Cardiac muscle cell (in vitro differentiated cells and primary cell): ENCODE results near the gene SCNN1B. TPM values are rescaled to one million over a fixed set of nuclear protein-coding genes. Genes with fewer than 3 reads are reported as not detected.

ENCODE experiments used
- DNase-seq, 2 donors: peaks; one replicate each; pipeline versions ENCODE4 v3.0.0 to v3.0.0-alpha.2; 2010 to 2017; ENCODE audit warnings: low read depth in 1 of 2, low spot score in 1 of 2
- H3K27ac ChIP-seq: fragments of 200-600 bp; sonication (generic); 2 replicates; pipeline ENCODE4 v1.5.1; 2016
- H3K27me3 ChIP-seq: fragments of 200-600 bp; sonication (generic); 2 replicates; pipeline ENCODE4 v1.6.0; 2016; ENCODE audit warnings: control low read depth
- H3K36me3 ChIP-seq: fragments of 200-600 bp; sonication (generic); 2 replicates; pipeline ENCODE4 v1.5.1; 2016; ENCODE audit warnings: control low read depth
- H3K4me1 ChIP-seq: fragments of 200-600 bp; sonication (generic); 2 replicates; pipeline ENCODE4 v1.8.1; 2017; ENCODE audit warnings: low read depth, mild to moderate bottlenecking, mixed run types
- H3K4me3 ChIP-seq: fragments of 200-600 bp; sonication (generic); 2 replicates; pipeline ENCODE4 v1.5.1; 2016; ENCODE audit warnings: mild to moderate bottlenecking
- H3K9me3 ChIP-seq: fragments of 200-600 bp; sonication (generic); 2 replicates; pipeline ENCODE4 v1.5.1; 2017; ENCODE audit warnings: low read depth, mild to moderate bottlenecking, control low read depth
- polyA plus RNA-seq: library from polyadenylated mRNA; unstranded; fragments of >200 nt; fragmentation: Nextera tagmentation; extraction: Ambion mirVana; gene quantifications from 2 replicates; pipeline ENCODE4 v1.2.1, GENCODE V29; 2016
- total RNA-seq: library from RNA; depleted of rRNA; stranded (reverse); fragments of >200 nt; gene quantifications from 2 replicates; pipeline ENCODE4 v1.2.3, GENCODE V29; 2016
- TF ChIP-seq, protein P1 (sequence below): IDR thresholded peaks from 2 replicates; pipeline ENCODE4 v1.5.1; 2012; ENCODE audit warnings: low read depth, mild to moderate bottlenecking, low read length

The SCNN1B gene
- total and polyA plus RNA-seq, 2 experiments from 2014 or later, result not detected

DNA sequence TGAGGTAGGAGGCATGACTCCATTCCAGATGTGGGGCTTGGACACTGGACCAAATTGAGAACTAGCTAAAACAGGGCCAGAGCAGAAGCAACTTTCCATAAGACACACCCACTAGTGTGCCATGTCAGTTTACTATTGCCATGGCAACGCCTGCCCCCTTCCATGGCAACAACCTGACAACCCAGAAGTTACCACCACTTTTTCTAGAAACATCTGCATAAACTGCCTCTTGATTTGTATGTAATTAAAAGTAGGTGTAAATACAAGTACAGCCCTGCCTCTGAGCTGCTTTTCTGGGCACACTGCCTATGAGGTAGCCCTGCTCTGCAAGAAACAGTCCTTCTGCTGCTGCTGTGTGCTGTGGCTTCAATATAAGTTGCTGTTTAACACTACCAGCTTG lies 19.5 kb upstream of the SCNN1B start:
- Histone ChIP-seq H3K4me3 (no peak overlapping the region), H3K36me3 (no peaks in the 10 kb centered on the region), H3K27ac (no peak overlapping the region), H3K4me1 (no peaks in the 10 kb centered on the region), H3K27me3 (no peaks in the 10 kb centered on the region), H3K9me3 (no peaks in the 10 kb centered on the region)
- DNase-seq, result no peak
- TF ChIP-seq, protein P1, sequence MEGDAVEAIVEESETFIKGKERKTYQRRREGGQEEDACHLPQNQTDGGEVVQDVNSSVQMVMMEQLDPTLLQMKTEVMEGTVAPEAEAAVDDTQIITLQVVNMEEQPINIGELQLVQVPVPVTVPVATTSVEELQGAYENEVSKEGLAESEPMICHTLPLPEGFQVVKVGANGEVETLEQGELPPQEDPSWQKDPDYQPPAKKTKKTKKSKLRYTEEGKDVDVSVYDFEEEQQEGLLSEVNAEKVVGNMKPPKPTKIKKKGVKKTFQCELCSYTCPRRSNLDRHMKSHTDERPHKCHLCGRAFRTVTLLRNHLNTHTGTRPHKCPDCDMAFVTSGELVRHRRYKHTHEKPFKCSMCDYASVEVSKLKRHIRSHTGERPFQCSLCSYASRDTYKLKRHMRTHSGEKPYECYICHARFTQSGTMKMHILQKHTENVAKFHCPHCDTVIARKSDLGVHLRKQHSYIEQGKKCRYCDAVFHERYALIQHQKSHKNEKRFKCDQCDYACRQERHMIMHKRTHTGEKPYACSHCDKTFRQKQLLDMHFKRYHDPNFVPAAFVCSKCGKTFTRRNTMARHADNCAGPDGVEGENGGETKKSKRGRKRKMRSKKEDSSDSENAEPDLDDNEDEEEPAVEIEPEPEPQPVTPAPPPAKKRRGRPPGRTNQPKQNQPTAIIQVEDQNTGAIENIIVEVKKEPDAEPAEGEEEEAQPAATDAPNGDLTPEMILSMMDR, result no peak

DNA sequence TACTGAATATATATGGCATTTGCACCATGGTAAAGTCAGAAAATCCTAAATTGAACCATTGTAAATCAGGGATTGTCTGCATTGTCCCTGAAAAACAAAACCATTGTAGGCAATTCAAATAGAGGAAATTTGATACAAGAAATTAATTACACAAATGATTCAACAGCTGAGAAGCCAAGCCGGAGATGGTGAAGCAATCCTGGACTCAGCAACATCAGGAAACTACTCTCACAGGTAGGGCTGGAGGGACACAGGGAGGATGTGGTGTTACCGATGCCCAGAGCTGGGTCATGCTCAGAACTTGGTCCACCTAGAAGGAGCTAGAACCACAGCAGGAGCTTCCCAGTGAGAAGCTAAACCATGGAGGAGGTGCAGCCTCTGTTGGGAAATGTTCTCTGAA lies 18.5 kb upstream of the SCNN1B start:
- DNase-seq, result no peak
- TF ChIP-seq, protein P1, result no peak

DNA sequence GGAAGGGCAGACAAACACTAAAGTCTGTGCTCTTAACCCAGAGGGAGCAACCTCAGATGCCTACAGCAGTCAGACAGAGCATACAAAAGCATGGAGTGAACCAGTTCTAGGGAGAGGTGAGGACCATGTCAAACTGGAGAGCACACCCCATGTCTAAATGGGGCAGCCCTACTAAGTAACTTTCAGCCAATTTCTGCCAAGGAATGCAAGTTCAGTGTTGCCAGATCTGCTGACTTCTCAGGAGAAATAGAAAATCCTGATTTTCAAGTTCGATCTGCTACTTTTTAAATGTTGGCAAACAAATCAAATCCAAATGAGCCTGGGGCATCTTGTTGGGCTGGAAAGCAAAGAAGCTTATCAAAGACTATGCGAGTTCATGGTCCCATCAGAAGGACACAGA lies 17.5 kb upstream of the SCNN1B start:
- H3K4me1 ChIP-seq, result no peaks in the 10 kb centered on the region
- TF ChIP-seq, protein P1, result no peak

More for the DNA sequence above, 18.5 kb upstream of the SCNN1B start:
- Histone ChIP-seq H3K36me3 (no peaks in the 10 kb centered on the region), H3K27ac (no peak overlapping the region), H3K4me1 (no peaks in the 10 kb centered on the region), H3K9me3 (no peaks in the 10 kb centered on the region), H3K27me3 (no peaks in the 10 kb centered on the region), H3K4me3 (no peak overlapping the region)

DNA sequence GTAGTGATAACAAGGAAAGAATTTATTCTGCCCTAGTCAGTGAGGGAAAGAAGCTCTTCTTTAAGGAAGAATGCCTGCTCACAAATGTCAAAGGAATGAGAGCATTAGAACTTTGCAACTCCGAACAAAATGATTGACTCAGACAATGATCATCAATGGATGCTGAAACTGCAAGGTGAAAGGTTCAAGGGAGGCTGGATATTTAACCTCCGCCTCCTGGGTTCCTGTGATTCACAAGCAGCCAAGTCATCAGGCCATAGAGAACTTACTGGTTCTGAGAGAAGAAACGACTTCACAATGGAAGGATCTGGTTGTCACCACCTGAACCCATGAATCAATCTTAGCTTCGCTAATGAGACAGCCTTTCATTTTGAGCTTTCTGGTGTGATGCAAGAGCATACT lies 16.0 kb upstream of the SCNN1B start:
- TF ChIP-seq, protein P1, result no peak
- Histone ChIP-seq H3K9me3 (no peaks in the 10 kb centered on the region), H3K4me1 (no peaks in the 10 kb centered on the region), H3K27ac (no peak overlapping the region), H3K27me3 (no peaks in the 10 kb centered on the region), H3K4me3 (no peak overlapping the region), H3K36me3 (no peaks in the 10 kb centered on the region)
- no peak for DNase-seq

More for the DNA sequence above, 17.5 kb upstream of the SCNN1B start:
- no peak for DNase-seq
- Histone ChIP-seq H3K27me3 (no peaks in the 10 kb centered on the region), H3K4me3 (no peak overlapping the region), H3K27ac (no peak overlapping the region), H3K9me3 (no peaks in the 10 kb centered on the region), H3K36me3 (no peaks in the 10 kb centered on the region)

DNA sequence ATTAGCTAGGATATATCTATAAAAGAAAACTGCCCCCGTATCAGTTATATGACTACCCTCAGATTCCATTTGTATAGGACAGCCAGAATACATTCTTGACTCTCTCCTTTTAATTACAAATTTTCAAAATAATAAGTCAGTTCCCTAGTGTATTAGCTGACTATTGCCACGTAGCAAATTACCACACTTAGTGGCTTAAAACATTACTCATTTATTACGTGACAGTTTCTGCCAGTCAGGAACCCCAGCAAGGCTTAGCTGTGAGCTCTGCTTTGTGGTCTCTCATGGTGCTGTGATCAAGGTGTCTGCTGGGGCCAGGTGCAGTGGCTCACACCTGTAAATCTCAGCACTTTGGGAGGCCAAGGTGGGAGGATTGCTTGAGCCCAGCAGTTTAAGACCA lies 13.9 kb upstream of the SCNN1B start:
- TF ChIP-seq, protein P1, result no peak
- no peaks in the 10 kb centered on the region for H3K4me1 ChIP-seq

More for the DNA sequence above, 13.9 kb upstream of the SCNN1B start:
- Histone ChIP-seq H3K36me3 (no peaks in the 10 kb centered on the region), H3K4me3 (no peak overlapping the region), H3K27ac (no peak overlapping the region), H3K27me3 (no peaks in the 10 kb centered on the region), H3K9me3 (no peaks in the 10 kb centered on the region)
- DNase-seq, result no peak
